ENCODE results near the gene DUSP8.
"Not testable (repeated sequence)": the region's sequence is repeated elsewhere in the genome, so short reads cannot be mapped to it uniquely, and the experiment has no call there.

DUSP8 gene

DNA sequence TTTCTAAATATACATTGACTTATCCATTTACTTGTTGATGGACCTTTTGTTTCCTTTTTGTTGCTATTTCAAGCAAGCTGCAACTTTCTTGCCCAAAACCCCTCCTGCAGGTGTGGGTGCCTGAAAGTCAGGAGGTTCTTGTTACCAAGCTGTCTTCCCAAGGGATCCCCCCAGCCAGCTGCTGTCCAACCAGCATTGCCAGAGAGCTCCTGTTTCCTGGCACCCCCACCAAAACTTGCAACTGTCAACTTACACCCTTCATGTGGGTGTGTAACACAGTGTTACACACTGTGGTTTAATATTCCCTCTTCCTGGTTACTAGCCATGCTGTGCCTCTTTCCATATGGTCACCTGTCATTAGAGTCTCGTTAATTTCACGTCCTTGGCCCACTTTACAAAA lies 14.6 kb upstream of the DUSP8 start:
- no peak for DNase-seq (ENCODE audit: low read depth)

DNA sequence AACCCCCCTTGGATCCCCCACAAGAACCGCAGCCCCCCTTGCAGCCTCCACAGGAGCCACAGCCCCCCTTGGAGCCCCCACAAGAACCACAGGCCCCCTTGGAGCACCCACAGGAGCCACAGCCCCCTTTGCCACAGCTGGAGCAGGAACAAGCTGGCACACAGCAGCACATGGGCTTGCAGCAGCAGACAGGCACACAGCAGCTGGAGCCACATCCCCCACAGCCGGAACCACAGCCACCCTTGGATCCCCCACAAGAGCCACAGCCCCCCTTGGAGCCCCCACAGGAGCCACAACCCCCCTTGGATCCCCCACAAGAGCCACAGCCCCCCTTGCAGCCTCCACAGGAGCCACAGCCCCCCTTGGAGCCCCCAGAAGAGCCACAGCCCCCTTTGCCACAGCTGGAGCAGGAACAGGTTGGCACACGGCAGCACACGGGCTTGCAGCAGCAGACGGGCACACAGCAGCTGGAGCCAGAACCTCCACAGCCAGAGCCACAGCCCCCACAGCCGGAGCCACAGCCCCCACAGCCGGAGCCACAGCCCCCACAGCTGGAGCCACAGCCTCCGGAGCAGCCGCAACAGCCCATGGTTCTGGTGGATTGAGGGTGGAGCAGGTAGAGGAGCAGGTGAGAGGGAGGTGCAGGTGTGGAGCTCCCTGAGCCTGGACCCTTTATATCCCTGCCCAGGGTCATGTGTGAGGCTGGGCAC lies 12.7 kb upstream of the DUSP8 start, which contains the start of gene KRTAP5-1:
TSS of gene KRTAP5-1 (minus strand) at position 623 of the 710 bp plus-strand sequence. CDS start at position 589, 34 bp downstream.
- DNase-seq (ENCODE audit: low read depth), result not testable (repeated sequence)

DNA sequence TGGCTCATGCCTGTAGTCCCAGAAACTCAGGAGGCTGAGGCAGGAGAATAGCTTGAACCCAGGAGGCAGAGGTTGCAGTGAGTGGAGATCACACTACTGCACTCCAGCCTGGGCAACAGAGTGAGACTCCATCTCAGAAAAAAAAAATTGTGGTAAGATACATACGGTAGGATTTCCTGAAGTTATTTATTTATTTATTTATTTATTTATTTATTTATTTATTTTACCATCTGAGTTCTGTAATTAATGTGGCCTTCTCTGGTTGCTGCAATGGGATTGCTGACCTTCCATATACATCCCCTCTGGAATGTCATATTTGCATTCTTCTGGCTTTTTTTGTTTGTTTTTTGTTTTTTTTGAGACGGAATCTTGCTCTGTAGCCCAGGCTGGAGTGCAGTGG lies 10.8 kb upstream of the DUSP8 start:
- not testable (repeated sequence) for DNase-seq (ENCODE audit: low read depth)

DNA sequence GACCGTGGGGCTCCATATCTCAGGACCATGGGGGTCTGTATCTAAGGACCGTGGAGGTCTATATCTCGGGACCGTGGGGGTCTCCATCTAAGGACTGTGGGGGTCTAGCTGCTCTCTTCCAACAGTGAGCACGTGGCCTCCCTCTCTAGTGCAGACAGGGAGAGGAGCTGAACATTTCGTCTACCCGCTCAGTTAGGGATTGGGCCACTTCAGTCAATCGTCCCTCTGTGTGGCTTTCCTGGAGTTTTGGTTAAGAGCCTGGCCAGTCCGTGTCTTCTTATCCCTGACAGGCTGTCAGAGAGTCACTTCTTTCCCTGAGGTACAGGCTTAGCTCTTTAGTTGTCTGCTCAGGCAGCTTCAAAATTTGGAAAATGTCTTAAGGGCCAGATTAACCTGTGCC lies 9.9 kb upstream of the DUSP8 start:
- no peak for DNase-seq (ENCODE audit: low read depth)

DNA sequence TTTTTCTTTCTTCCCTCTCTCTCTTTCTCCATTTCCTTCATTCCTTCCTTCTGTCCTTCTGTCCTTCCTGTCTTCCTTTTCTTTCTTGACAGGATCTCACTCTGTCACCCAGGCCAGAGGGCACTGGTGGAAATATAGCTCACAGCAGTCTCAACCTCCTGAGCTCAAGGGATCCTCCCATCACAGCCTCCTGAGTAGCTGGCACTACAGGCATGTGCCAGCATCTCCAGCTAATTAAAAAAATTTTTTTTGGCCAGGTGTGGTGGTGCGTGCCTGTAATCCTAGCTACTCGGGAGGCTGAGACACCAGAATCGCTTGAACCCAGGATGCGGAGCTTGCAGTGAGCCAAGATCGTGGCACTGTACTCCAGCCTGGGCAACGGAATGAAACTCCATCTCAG lies 4.8 kb upstream of the DUSP8 start:
- no peak for DNase-seq (ENCODE audit: low read depth)

DNA sequence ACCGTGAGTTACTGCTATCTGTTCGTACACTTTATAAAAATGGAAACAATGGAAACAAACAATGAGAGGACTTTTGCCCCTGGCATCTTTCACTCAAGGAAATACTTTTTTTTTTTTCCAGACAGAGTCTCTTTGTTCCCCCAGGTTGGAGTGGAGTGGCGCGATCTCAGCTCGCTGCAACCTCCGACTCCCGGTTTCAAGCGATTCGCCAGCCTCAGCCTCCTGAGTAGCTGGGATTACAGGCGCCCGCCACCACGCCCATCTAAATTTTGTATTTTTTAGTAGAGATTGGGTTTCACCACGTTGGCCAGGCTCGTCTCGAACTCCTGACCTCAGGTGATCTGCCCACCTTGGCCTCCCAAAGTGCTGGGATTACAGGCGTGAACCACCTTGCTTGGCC lies 3.7 kb upstream of the DUSP8 start:
- not testable (repeated sequence) for DNase-seq (ENCODE audit: low read depth)

DNA sequence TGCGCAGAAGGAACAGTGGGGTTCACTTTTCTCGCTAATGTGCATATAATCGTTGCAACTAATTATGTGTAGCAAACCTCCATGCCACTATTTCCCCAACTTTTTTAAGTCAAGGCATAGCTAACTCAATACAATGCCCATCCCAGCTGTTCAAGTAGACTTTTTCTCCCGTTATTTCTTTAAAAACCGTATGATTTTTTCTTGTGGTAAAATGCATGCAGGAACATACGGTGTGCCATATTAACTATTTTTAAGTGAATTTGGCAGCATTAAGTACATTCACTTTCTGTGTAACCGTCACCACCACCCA lies 2.8 kb upstream of the DUSP8 start:
- no peak for DNase-seq (ENCODE audit: low read depth)

DNA sequence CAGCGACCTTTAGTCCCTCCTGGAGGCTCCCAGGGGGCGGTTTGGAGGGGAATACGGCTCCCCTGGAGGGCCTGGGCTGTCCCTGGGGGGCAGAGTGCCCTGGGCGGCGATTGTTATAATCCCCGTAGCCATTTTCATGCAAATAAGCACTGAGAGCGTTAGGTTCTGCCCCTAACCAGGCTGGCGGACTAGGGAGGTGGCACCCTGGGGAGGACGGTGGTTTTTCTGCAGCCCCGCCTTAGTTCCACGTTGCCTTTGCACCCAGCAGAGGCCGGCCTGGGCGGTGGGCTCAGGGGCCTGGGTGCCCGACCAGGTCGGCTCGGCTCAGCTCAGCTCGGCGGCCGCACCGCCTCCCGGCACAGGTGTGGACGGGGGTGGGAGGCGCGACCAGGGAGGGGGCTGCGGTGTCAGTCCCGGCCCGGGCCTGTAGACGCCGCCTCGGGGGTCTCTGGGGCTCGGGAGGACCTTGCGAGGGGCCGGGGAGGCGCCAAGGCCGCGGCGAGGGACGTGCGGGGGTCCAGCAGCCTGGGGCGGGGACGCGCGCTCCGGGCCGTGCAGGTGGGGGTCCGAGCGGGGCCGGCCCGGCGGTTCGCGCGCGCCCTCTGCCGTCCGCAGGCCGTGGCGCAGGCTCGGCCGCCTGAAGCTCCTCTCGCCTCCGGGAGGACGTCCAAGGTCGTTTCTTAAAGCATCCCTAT lies 2.3 kb upstream of the DUSP8 start:
- peak; percentile 52 for DNase-seq (ENCODE audit: low read depth)

DNA sequence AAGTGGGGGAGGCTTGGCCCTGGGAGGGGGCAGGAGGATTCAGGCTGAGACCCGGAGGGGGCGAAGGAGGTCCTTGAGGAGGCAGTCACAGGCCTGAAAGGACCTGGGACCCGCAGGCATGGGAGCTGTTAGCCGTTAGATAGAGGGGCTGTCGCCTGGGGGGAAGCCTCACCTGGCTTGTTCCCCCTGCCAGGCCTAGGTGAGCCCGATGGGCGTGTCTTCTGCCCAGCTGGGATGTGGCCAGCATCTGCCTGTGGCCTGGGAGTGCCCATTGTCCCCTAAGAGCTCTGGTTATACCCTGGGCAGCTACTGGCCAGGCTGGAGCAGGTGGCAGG lies 1.8 kb upstream of the DUSP8 start:
- no peak for DNase-seq (ENCODE audit: low read depth)

DNA sequence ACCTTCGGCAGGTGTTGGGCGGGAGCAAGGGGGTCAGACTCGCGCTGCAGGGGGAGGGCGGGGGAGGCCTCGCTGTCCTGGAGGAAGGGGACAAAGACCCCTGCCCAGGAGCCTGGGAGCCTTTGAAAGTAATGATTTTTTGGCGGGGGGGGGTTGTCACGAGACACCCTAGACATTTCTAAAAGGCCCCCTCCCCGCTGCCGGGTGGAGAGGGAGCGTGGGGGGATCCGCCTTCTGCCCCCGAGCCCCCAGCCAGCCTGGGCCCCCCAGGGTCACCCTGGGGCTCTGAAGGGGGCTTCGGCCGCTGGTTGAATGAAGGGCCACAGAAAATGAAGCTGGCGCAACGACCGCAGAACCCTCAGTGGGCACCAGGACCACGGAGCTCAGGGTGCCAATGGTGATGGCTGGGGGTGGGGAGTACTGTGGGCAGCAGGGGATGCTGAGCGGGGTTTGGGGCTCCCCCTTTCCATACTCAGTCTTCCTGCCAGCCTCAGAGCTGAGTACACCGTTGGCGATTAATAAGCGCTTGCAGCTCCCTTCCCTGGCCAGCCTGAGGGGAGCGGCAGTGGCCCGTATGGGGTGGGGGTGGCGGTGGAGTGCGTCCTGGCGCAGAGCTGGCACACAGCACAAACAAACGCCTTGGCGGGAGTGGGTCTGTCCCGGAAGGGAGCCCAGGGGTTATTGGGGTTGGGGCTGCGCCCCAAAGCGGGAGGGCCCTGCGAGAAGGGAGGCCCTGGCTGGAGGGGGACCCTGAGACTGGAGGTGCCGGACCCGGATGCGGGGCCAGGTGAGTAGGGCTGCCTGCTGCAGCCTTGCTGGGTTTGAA lies 1.2 kb upstream of the DUSP8 start:
- DNase-seq (ENCODE audit: low read depth), result no peak

DNA sequence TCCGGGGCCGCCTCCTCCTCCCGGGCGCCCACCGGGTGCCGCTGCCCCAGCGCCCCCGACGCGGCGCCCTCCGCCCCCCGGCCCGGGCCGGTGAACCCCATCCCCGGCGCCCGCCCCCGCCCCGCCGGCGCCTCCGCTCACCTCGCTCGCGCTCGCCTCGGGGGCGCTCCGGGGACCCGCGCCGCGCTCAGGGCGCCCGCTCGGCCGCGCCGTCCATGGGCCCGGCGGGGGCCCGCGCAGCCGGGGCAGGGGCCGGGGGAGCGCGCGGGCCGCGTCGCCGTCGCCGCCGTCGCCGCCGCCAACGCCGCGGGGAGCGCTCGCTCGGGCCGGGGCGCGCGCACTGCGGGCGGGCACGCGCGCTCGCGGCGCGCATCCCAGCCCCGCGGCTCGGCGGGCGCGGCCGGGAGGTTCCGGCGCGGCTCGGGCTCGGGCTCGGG lies 293 bp downstream of the DUSP8 start:
- DNase-seq (ENCODE audit: low read depth), result no peak

DNA sequence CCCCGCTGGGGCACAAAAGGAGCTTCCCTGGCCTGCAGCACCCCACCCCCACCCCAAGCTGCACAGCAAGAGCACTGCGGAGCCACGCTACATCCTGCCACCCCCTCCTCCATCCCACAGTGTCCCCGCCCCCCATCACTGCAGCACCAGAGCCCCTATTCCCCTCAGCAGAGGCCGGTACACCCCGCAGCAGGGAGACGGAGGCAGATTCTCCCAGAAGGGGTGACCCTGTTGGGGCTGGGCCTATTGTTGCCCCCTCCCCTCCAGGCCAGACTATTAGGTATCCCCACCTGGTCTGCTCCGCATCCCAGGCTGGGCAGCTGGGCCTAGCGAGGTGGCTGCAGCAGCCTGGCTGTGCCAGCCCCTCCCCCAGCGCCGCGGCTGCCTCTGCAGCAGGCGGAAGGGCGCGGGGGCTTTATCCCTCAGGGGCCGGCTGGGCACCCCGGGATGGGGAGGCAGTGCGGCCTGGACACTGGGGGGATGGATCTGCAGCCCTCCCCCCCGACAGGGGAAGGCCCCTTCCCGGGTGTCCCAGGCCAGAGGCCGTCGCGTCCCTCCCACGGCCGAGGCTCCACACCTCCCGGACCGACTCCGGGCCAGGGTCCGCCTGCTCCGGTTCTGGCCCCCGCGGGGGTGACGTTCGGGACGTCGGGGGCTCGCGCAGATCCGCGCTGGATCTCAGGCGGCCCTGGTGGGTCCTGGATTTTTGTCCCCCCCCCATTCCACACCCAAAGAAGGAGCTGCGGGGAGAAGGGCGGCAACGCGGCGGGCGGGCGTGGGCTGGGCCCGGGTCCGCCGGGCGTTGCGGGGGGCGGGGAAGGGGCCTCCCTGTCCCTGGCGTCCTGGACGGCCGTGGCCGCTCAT lies 943 bp downstream of the DUSP8 start:
- DNase-seq (ENCODE audit: low read depth), result peak; percentile 51

DNA sequence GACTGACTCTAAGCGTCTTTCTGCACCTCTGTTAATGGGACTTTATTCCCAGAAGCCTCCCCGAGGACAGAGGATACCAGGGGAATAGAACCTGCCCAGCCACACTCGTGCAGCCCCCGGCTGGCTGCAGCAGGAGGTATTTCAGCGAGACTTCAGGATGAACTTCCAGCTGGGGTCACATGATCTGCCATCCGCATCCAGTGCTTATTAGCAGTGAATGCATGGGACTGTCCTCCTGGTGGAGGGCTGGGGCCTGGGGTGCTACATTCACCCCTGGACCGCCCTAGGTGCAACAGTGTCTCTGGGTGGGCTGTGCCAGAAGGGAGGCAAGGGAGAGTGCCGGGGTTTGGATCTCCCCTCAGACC lies 1.6 kb downstream of the DUSP8 start:
- no peak for DNase-seq (ENCODE audit: low read depth)

DNA sequence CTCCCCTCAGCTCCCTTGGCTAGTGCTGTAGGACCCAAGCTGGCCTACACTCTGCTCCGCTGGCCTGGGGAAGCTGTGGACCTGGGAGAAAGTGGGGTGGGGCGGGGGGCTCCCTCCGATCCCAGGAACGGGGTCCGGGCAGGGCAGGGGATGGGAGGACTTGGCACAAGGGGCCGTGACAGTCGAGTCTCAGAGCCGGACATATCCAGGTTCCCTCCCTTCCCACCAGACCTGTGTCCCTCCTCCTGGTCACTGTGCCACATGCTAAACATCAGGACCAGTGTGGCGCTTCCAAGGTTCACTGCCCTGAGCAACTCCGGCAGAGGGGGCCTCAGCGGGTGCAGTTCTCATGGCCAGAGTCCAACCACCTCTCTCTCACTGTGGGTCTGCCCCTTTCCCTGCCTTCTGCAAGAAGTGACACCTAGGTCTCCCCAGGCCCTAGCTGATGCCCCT lies 2.0 kb downstream of the DUSP8 start:
- no peak for DNase-seq (ENCODE audit: low read depth)

DNA sequence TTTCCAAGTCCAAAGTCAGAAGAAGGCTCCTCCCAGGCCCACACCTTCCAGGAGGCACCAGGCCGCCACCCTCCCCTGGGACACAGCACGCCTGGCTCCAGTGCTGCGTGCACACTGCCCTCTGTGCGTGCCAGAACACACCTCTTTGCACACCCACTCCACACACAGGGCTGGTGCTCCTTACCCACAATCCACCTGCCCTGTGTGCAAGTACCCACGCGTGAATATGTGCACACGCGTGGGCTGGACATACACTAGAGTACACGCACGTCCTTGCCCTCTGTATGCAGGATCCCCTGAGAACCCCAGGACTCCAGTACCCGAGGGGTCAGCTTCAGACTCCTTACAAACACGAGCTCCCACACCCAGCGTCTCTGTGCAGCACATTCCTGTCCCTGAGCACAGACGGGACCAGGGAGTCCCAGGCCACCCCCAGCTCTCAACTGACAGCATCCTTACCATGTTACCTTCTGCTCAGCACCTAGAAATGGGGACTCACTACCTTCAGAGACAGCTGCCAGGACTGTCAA lies 2.8 kb downstream of the DUSP8 start:
- DNase-seq (ENCODE audit: low read depth), result no peak

DNA sequence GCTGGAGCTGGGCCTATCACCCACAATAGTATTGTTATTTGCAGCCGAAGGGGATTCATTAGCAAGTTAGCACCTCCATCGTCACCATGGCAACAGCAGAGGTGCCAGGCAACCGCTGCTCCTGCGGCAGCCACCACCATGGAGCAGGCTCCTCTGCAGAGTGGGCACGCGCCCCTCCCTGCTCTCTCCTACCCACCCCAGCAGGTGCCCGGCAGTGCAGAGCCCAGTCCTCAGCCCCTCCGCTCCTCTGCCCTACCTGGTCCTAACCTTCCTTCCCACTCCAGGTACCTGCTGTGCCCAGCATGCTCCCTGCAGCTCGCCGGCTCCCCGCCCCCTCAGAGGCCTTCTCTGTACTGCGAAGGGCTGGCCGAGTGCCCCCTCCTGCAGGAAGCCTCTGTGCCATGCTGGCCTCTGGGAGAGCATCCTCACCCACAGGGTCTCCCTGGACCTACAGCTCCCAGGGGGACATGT lies 3.6 kb downstream of the DUSP8 start:
- no peak for DNase-seq (ENCODE audit: low read depth)

DNA sequence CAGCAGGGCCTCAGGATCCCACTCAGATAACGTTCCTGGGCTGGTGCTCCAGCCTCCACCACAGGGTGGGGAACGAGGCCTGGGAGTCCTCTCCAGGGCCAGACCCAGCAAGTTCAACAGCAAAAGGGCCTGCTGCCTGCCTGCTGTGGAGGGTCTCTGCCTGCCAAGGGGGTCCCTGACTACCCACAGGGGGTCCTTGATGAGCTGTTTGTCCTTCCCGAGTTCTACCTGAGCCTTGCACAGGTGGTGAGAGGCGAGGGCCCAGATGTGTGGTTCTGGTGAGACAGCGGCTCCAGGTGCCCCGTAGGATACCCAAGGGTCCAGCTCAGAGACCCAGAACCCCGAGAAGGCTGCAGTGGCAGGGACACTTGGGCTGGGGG lies 4.4 kb downstream of the DUSP8 start:
- DNase-seq (ENCODE audit: low read depth), result no peak

DNA sequence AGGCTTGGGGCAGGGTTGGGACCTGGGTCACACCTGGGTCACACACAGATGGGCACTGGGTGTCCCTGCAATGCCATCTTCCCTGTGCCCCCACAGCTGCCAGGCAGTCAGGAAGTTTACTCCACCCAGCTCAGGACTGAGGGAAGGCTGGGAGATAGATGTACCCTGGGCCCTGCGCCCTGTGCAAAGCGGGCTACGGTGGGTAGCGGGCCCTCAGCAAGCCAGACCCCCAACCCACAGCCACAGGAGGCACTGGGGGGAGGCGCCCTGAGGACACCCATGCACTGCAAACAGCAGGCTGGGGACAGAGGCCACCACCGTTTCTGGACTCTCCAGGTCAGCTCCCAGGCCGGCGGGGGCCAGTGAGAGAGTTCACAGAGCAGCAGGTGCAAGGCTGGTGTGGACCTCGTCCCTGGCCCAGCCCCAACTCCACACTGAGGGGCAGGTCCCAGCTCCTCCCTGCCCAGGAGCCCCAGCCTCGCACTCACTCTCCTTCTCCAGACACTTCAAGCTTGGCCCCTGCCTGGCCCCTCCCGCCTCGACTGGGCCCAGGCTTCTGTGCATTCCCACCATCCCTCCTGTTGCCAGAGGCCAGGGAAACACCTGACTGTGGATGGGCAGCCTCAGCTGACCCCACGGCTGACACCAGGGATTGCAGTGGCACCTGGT lies 4.9 kb downstream of the DUSP8 start:
- DNase-seq (ENCODE audit: low read depth), result no peak

DNA sequence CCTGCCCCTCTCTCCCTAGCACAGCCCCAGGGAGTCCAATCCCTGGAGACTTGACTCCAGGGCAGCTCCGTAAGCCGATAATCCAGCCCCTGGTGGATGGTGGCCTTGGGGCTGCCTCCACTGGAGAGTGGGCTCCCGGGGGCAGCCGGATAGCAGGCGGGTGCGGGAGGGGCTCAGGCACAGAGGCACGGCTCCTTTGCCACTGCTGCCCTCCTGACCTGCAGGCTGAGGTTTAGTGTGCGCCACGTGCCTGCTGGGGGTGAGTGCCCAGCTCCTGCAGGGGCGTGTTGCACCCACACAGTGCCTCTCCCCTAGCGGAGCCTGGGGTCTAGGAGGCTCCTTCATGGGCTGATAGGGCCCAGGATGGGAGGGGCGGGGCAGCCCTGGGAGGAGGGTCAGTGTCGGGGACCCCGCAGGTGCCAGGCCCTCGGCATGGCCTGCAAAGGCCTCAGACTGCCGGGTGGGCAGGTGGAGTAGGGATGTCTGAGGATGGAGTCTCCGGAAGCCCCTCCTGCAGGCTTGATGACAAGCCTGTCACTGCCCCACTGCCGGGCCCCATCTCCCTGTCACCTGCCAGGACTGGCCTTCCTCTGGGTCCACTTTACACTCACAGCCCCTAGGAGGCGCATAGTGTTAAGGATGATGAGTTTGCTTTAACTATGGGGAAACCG lies 5.6 kb downstream of the DUSP8 start:
- no peak for DNase-seq (ENCODE audit: low read depth)

DNA sequence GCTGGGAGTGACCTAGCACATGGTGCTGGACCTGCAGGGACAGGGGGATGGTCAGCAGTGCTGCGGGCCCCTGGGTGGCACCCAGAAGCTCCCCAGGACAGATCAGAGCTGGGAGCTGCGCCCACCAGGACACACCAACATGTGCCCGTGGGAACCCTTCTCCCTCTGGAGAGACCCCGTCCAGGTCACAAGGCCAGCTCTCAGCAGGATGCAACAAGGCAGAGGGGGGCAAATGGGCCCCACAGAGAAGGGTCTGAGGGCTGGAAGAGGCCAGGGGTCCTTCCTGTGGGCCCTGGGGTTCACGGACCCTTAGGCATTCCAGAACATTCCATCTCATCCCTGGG lies 6.2 kb downstream of the DUSP8 start:
- DNase-seq (ENCODE audit: low read depth), result no peak

Measured in EH (cell line).